ENCODE results near the gene KLHDC10. TPM values are rescaled to one million over a fixed set of nuclear protein-coding genes. Genes with fewer than 3 reads are reported as not detected.

Gene KLHDC10
- total and polyA plus RNA-seq, 2 experiments from 2014 or later = 5.5 to 14.7 TPM

GRCh38 chr7:130160023-130160422 is 89.7 kb downstream of the KLHDC10 start:
- Histone ChIP-seq H3K4me3 (no peak overlapping the region), H4K20me1 (replicated peaks; ENCODE audit: insufficient read depth) (no peaks in the 10 kb centered on the region), H3K79me2 (replicated peaks; ENCODE audit: insufficient read depth) (no peaks in the 10 kb centered on the region), H3K27ac (ENCODE audit: low read depth) (no peak overlapping the region), H3K4me1 (ENCODE audit: insufficient read depth) (no peaks in the 10 kb centered on the region), H3K4me2 (no peak overlapping the region), H3K9me2 (ENCODE audit: insufficient read depth) (no peaks in the 10 kb centered on the region), H3K27me3 (ENCODE audit: insufficient read depth) (no peaks in the 10 kb centered on the region), H2AFZ (no peak overlapping the region), H3F3A (replicated peaks; ENCODE audit: low read depth) (0 out of 2 replicates have a peak, but pooled peaks cover 2% of the 10 kb centered on the region), H3K36me3 (ENCODE audit: insufficient read depth) (no peaks in the 10 kb centered on the region)
- no peak for DNase-seq (ENCODE audit: low spot score)
- Mint-ChIP-seq H3K9me3 (peaks cover 14% of the 10 kb centered on the region), H3K27me3 (ENCODE audit: insufficient read depth, low read depth, poor library complexity) (peaks cover 8% of the 10 kb centered on the region), H3K4me3 (no peak overlapping the region), H3K27ac (no peak overlapping the region), H3K36me3 (ENCODE audit: low read depth) (peaks cover 66% of the 10 kb centered on the region), H3K4me1 (no peaks in the 10 kb centered on the region)
- ATAC-seq = no peak
- TF ChIP-seq ZNF114 (CRISPR knock-in tag; IDR thresholded peaks at IDR 0.05) (no peak), REST (IDR thresholded peaks at IDR 0.05; ENCODE audit: unreplicated experiment) (no peak), JUNB (IDR thresholded peaks at IDR 0.05; ENCODE audit: unreplicated experiment) (no peak), POLR2AphosphoS5 (IDR thresholded peaks at IDR 0.05; ENCODE audit: low read depth) (no peak), EZH2 (IDR thresholded peaks at IDR 0.05; ENCODE audit: low read depth, unreplicated experiment) (no peak), ZNF462 (CRISPR knock-in tag; IDR thresholded peaks at IDR 0.05) (no peak), NANOG (IDR thresholded peaks at IDR 0.05; ENCODE audit: borderline replicate concordance) (no peak), STAT1 (IDR thresholded peaks at IDR 0.05; ENCODE audit: unreplicated experiment) (no peak), ETS1 (IDR thresholded peaks at IDR 0.05) (no peak), EZH2phosphoT487 (IDR thresholded peaks at IDR 0.05; ENCODE audit: unreplicated experiment) (no peak), CTCF (conservative IDR thresholded peaks at IDR 0.05; ENCODE audit: low read depth in 2 of 2) (no peak), CREB1 (CRISPR knock-in tag; IDR thresholded peaks at IDR 0.05; ENCODE audit: low read depth) (no peak), ZNF331 (CRISPR knock-in tag; IDR thresholded peaks at IDR 0.05; ENCODE audit: low read depth) (no peak)
